ENCODE results near the gene TSPAN12.

DNA sequence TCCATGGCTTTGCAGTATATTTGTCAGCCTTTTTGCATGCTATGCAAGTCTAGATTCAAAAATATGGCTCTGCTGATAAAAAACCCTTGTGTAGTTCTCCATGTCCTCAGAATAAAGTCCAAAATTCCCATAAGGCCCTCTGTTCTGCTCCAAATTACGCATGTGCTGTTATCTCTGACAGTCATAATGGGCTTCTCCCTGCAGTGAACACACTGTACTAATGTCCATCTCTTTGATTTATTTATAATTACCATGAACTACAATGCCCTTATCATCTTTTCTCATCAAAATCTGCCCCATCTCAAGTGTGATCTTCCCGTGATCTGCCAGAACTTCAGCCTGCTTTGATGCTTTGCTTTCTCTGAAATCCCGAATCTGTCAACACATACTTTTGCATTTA lies 87.7 kb downstream of the TSPAN12 start:
- TF ChIP-seq, protein P1, sequence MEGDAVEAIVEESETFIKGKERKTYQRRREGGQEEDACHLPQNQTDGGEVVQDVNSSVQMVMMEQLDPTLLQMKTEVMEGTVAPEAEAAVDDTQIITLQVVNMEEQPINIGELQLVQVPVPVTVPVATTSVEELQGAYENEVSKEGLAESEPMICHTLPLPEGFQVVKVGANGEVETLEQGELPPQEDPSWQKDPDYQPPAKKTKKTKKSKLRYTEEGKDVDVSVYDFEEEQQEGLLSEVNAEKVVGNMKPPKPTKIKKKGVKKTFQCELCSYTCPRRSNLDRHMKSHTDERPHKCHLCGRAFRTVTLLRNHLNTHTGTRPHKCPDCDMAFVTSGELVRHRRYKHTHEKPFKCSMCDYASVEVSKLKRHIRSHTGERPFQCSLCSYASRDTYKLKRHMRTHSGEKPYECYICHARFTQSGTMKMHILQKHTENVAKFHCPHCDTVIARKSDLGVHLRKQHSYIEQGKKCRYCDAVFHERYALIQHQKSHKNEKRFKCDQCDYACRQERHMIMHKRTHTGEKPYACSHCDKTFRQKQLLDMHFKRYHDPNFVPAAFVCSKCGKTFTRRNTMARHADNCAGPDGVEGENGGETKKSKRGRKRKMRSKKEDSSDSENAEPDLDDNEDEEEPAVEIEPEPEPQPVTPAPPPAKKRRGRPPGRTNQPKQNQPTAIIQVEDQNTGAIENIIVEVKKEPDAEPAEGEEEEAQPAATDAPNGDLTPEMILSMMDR (IDR thresholded peaks at IDR 0.05), result no peak
- TF ChIP-seq POLR2A (IDR thresholded peaks at IDR 0.05), result no peak
